K562 (cell line): ENCODE measurements around the gene EEFSEC. TPM values are rescaled to one million over a fixed set of nuclear protein-coding genes. Genes with fewer than 3 reads are reported as not detected.

Experiments
- ATAC-seq: fragments of 200-7000 bp; cut with Tn5 transposase; 3 replicates; pipeline ENCODE4 v1.9.1; 2020; ENCODE audit warnings: moderate library complexity
- BruUV-seq: library from RNA; stranded (reverse); fragments of 400-500 nt; replicated peaks from 2 replicates; lab custom pipeline; 2021; lab: Mats Ljungman, UMichigan
- CTCF ChIA-PET: fragments of 300-600 bp; formaldehyde crosslinking; extraction: SDS; loops from one replicate; lab custom pipeline; 2021; ENCODE audit warnings: low intra/inter-chr PET ratio; lab: Yijun Ruan, JAX
- POLR2A ChIA-PET: fragments of 300-600, 350-650 bp; sonication (Branson Sonifier 250); formaldehyde crosslinking; extraction: SDS; loops from one replicate; lab custom pipeline; 2021; ENCODE audit warnings: antibody characterized with exemption, inconsistent platforms; lab: Yijun Ruan, JAX
- DNase-seq, 4 experiments: peaks; one replicate each; pipeline versions ENCODE4 v3.0.0 to v3.0.0-alpha.2; 2011 to 2018; ENCODE audit warnings: low spot score in 3 of 4, mixed read lengths in 3 of 4; ENCODE audit errors: extremely low read depth in 1 of 4
- FAIRE-seq: peaks from 2 replicates; lab custom pipeline; 2011; peaks lifted over from hg19 to GRCh38; lab: Jason Lieb, UNC
- H2AFZ ChIP-seq: 2 replicates; pipeline ENCODE4 v1.6.0; 2011; ENCODE audit warnings: low read depth, low read length, control low read depth, inconsistent platforms
- H3K27ac ChIP-seq: fragments of 200-600 bp; 3 replicates; pipeline ENCODE4 v1.8.0; 2011; ENCODE audit warnings: low read depth, mild to moderate bottlenecking, control low read depth, inconsistent platforms, low read length, moderate library complexity, mixed read lengths; ENCODE audit errors: extremely low read depth
- H3K27me3 ChIP-seq, 2 experiments: fragments of 300-600 bp in 1 of 2; 2 replicates in 1 of 2; 3 replicates in 1 of 2; pipeline versions ENCODE4 v1.6.0 to v1.8.0; 2011; ENCODE audit warnings: inconsistent platforms in 2 of 2, low read length in 2 of 2, mild to moderate bottlenecking in 1 of 2, mixed read lengths in 1 of 2, moderate library complexity in 1 of 2; ENCODE audit not compliant: control insufficient read depth in 2 of 2, insufficient read depth in 2 of 2
- H3K36me3 ChIP-seq: fragments of 300-600 bp; 3 replicates; pipeline ENCODE4 v1.8.0; 2011; ENCODE audit warnings: mild to moderate bottlenecking, low read length, inconsistent platforms; ENCODE audit not compliant: control insufficient read depth, insufficient read depth
- H3K4me1 ChIP-seq, 2 experiments: fragments of 200-600 bp in 1 of 2; replicated peaks in 1 of 2; 2 replicates in 1 of 2; 3 replicates in 1 of 2; pipeline versions ENCODE4 v1.5.1 to v1.8.0; 2011; ENCODE audit warnings: inconsistent platforms in 2 of 2, low read length in 2 of 2, mild to moderate bottlenecking in 1 of 2, mixed read lengths in 1 of 2, moderate library complexity in 1 of 2; ENCODE audit not compliant: control insufficient read depth in 2 of 2, insufficient read depth in 2 of 2
- H3K4me2 ChIP-seq: 2 replicates; pipeline ENCODE4 v1.6.1; 2011; ENCODE audit warnings: low read length, control low read depth, inconsistent platforms, mixed read lengths; ENCODE audit not compliant: insufficient read depth
- H3K4me3 ChIP-seq: fragments of 200-600 bp; sonication (generic), shearing (Covaris generic); 2 replicates; pipeline ENCODE4 v1.5.1; 2016; ENCODE audit warnings: control low read depth, inconsistent platforms
- H3K79me2 ChIP-seq: fragments of 200-600 bp; 3 replicates; pipeline ENCODE4 v1.8.0; 2011; ENCODE audit warnings: low read length, inconsistent platforms; ENCODE audit not compliant: control insufficient read depth, insufficient read depth
- H3K9ac ChIP-seq, 2 experiments: 2 replicates each; pipeline versions ENCODE4 v1.6.0 to v1.6.1; 2011; ENCODE audit warnings: low read depth in 2 of 2, low read length in 2 of 2, control low read depth in 1 of 2, inconsistent platforms in 1 of 2, mild to moderate bottlenecking in 1 of 2, mixed read lengths in 1 of 2; ENCODE audit not compliant: insufficient read depth in 1 of 2
- H3K9me1 ChIP-seq: one replicate; pipeline ENCODE4 v1.6.0; 2011; ENCODE audit warnings: inconsistent platforms, mild to moderate bottlenecking, low read length, moderate library complexity; ENCODE audit not compliant: control insufficient read depth, insufficient read depth
- H3K9me3 ChIP-seq: replicated peaks from 2 replicates; pipeline ENCODE4 v1.5.1; 2011; ENCODE audit warnings: low read depth, low read length, inconsistent platforms; ENCODE audit not compliant: control insufficient read depth, insufficient read depth
- H4K20me1 ChIP-seq: replicated peaks from 2 replicates; pipeline ENCODE4 v1.6.1; 2011; ENCODE audit warnings: low read length, inconsistent platforms, mixed read lengths; ENCODE audit not compliant: control insufficient read depth, insufficient read depth
- ATF1 ChIP-seq, 2 experiments: fragments of 450-650 bp in 1 of 2; IDR thresholded peaks; 2 replicates each; pipeline ENCODE4 v1.6.1; 2016; ENCODE audit warnings: missing compliant biosample characterization in 1 of 2, missing genetic modification characterization in 1 of 2
- BRD4 ChIP-seq: fragments of 200-600 bp; sonication (generic); IDR thresholded peaks from 2 replicates; pipeline ENCODE4 v1.6.1; 2017; ENCODE audit warnings: inconsistent platforms
- CEBPG ChIP-seq, 3 experiments: fragments of 200-800 bp in 1 of 3; sonication (Bioruptor generic) in 1 of 3; sonication (generic) in 1 of 3; formaldehyde crosslinking in 1 of 3; IDR thresholded peaks in 2 of 3; conservative IDR thresholded peaks in 1 of 3; 2 replicates each; pipeline versions ENCODE4 v1.6.1 to v1.8.0; 2016 to 2022; ENCODE audit warnings: missing compliant biosample characterization in 2 of 3, missing genetic modification characterization in 2 of 3, mild to moderate bottlenecking in 1 of 3, missing genetic modification reagents in 1 of 3
- CREB5 ChIP-seq: fragments of 250-450 bp; sonication (Bioruptor Pico); IDR thresholded peaks from 2 replicates; pipeline ENCODE4 v1.5.0; 2020; ENCODE audit warnings: mild to moderate bottlenecking
- FOXP1 ChIP-seq: sonication (generic); formaldehyde crosslinking; IDR thresholded peaks from 2 replicates; pipeline ENCODE4 v1.8.0; 2022; ENCODE audit warnings: mild to moderate bottlenecking, missing genetic modification reagents
- FOXP4 ChIP-seq: sonication (generic); formaldehyde crosslinking; IDR thresholded peaks from 2 replicates; pipeline ENCODE4 v1.8.0; 2022; ENCODE audit warnings: mild to moderate bottlenecking, missing genetic modification reagents, borderline replicate concordance
- HDAC8 ChIP-seq: fragments of 450-650 bp; IDR thresholded peaks from 2 replicates; pipeline ENCODE4 v1.6.1; 2016; ENCODE audit warnings: mild to moderate bottlenecking, missing genetic modification characterization, moderate library complexity, missing compliant biosample characterization
- MCM2 ChIP-seq: fragments of 450-650 bp; IDR thresholded peaks from 2 replicates; pipeline ENCODE4 v1.6.1; 2017; ENCODE audit warnings: low read depth, mild to moderate bottlenecking
- MTA2 ChIP-seq: fragments of 450-650 bp; IDR thresholded peaks from 2 replicates; pipeline ENCODE4 v1.6.1; 2016; ENCODE audit warnings: low read depth
- NFXL1 ChIP-seq: fragments of 450-650 bp; formaldehyde crosslinking; IDR thresholded peaks from 2 replicates; pipeline ENCODE4 v1.4.0; 2021; ENCODE audit warnings: mild to moderate bottlenecking
- NFYB ChIP-seq: IDR thresholded peaks from 2 replicates; pipeline ENCODE4 v1.6.1; 2011; ENCODE audit warnings: mild to moderate bottlenecking, moderate library complexity; ENCODE audit not compliant: insufficient read length; ENCODE audit errors: extremely low read depth
- PHB2 ChIP-seq: fragments of 450-650 bp; IDR thresholded peaks from 2 replicates; pipeline ENCODE4 v1.6.1; 2017; ENCODE audit warnings: low read depth
- SPI1 ChIP-seq: IDR thresholded peaks from 2 replicates; pipeline ENCODE4 v1.6.1; 2011; ENCODE audit warnings: low read depth, low read length, control low read depth, borderline replicate concordance
- ZBTB43 ChIP-seq: sonication (generic); formaldehyde crosslinking; IDR thresholded peaks from 2 replicates; pipeline ENCODE4 v1.8.0; 2023; ENCODE audit warnings: mild to moderate bottlenecking, missing genetic modification reagents
- ZNF124 ChIP-seq: sonication (generic); formaldehyde crosslinking; IDR thresholded peaks from 2 replicates; pipeline ENCODE4 v1.8.1; 2022; ENCODE audit warnings: missing genetic modification reagents
- ZNF143 ChIP-seq: sonication (generic); formaldehyde crosslinking; IDR thresholded peaks from 2 replicates; pipeline ENCODE4 v1.9.0; 2022; ENCODE audit warnings: mild to moderate bottlenecking, missing genetic modification reagents
- ZNF24 ChIP-seq: fragments of 450-650 bp; IDR thresholded peaks from 2 replicates; pipeline ENCODE4 v1.6.1; 2016
- WGBS: fragments of 100-300 bp; shearing (Covaris generic); methylation state at CpG from one replicate; pipeline ENCODE4 v1.1.6; 2016; ENCODE audit warnings: low coverage, mixed read lengths; ENCODE audit not compliant: insufficient coverage; ENCODE audit errors: missing lambda C conversion rate; 5-methylcytosine and 5-hydroxymethylcytosine counted together
- in situ Hi-C: fragments of 300-500 bp; cut with MboI; formaldehyde crosslinking; loops from 4 replicates; pipeline ENCODE4 v1.15.0; 2018; ENCODE audit warnings: inconsistent platforms, mixed read lengths
- intact Hi-C: fragments of 100-400 bp; cut with micrococcal nuclease; formaldehyde crosslinking; loops from 2 replicates; pipeline ENCODE4 v1.14.2; 2022
- polyA plus RNA-seq, 8 experiments: library from polyadenylated mRNA; depleted of rRNA in 4 of 8; stranded (reverse) in 5 of 8; unstranded in 3 of 8; fragments of >200 nt; fragmentation: Nextera tagmentation in 2 of 8; fragmentation: Illumina TruSeq in 1 of 8; extraction: Ambion mirVana in 2 of 8; extraction: Trizol in 1 of 8; gene quantifications; 2 replicates each; pipeline versions ENCODE4 v1.2.1 to v1.2.3, GENCODE V29; 2011 to 2014; ENCODE audit warnings: inconsistent platforms in 1 of 8, missing spikeins in 1 of 8
- total RNA-seq, 7 experiments: library from RNA; depleted of rRNA in 6 of 7; stranded (reverse); fragments of >200 nt in 6 of 7; fragmentation: Illumina TruSeq in 2 of 7; extraction: Trizol in 2 of 7; gene quantifications; 2 replicates each; pipeline versions ENCODE4 v1.2.1 to v1.2.3, GENCODE V29; 2011 to 2021; ENCODE audit warnings: low replicate concordance in 1 of 7

EEFSEC gene
- total and polyA plus RNA-seq, 9 of the 15 experiments (the other 6 are each of a cell fraction or from before 2014, with no cell fraction given): 0.35 to 11.8 (median 7.7) TPM

DNA sequence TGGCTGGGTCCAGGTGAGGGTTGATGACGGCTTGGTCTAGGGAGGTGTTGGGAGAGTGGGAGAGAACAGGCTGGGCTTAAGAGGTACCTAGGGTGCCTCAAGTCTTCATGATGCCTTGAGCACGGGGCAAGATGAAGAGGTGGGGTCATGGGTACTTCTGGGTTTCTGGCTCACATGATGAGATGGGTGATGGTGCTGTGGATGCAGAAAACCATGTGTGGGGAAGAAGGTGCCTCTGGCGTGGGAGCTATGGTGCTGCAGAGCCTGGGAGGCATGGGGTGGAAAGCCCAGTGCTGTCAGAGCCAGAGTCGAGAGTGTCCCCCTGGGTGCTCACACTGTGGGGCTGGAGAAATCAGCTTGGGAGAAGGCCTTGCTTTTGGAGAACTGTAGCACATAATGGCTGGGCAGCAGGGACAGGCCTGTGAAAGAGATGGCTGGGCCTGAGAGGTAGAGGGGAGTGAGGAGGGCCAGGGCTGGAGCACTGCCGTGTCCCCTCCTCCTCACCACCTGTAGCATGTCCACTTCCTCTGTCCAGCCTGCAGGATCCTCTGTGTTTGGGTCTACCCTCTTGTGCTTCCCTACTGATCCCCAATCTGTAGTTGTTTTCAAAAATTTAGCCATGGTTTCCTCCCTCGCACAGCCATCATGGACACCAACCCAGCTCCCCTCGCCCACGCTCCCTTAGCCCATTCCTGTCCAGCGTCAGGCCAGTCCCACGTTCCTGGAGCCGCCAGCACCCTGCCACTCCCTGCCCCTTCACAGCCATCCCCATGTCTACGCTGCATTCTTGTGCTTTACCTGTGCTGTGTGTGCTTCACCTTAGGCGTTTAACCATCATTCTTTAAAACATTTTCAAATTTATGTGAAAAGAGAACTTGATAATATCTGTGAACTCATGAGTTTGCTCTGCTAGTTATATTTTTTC lies 132.0 kb downstream of the EEFSEC start:
- ChIA-PET CTCF (no interaction called here), POLR2A (no interaction called here)
- DNase-seq (no peak), ATAC-seq (no peak), FAIRE-seq (no peak)
- no peak for TF ChIP-seq ATF1 (CRISPR knock-in tag; IDR thresholded peaks at IDR 0.05)
- TF ChIP-seq ATF1 (tag; IDR thresholded peaks at IDR 0.05): no peak
- no peak for TF ChIP-seq SPI1
- no peak for TF ChIP-seq MCM2
- no peak for TF ChIP-seq ZNF24
- no peak for TF ChIP-seq CEBPG (CRISPR knock-in tag; IDR thresholded peaks at IDR 0.05)
- TF ChIP-seq CEBPG (tag; conservative IDR thresholded peaks at IDR 0.05 in 1 of 2, IDR thresholded peaks at IDR 0.05 in 1 of 2): no peak
- no peak for TF ChIP-seq NFXL1
- no peak for TF ChIP-seq PHB2
- no peak for TF ChIP-seq ZNF143 (CRISPR knock-in tag)
- TF ChIP-seq ZBTB43 (CRISPR knock-in tag): no peak
- no peak for TF ChIP-seq FOXP4 (CRISPR knock-in tag)
- no peak for TF ChIP-seq FOXP1 (CRISPR knock-in tag)
- TF ChIP-seq HDAC8 (tag): no peak
- TF ChIP-seq ZNF124 (CRISPR knock-in tag): no peak
- no peak for TF ChIP-seq NFYB
- TF ChIP-seq BRD4: no peak
- no peak for TF ChIP-seq MTA2
- TF ChIP-seq CREB5 (CRISPR knock-in tag): no peak
- Histone ChIP-seq H3K4me2 (no peak overlapping the region), H4K20me1 (no peaks in the 10 kb centered on the region), H3K9ac (peak overlapping the region in 1 of 2 experiments; percentile 35; a peak in 1 of 4 replicates), H3K9me3 (no peaks in the 10 kb centered on the region), H3K36me3 (peaks cover 3% of the 10 kb centered on the region; the same call in 1 of the 3 replicates), H3K79me2 (no peaks in the 10 kb centered on the region), H3K9me1 (no peaks in the 10 kb centered on the region), H2AFZ (no peak overlapping the region), H3K27ac (no peak overlapping the region), H3K4me3 (no peak overlapping the region), H3K4me1 (no peaks in the 10 kb centered on the region; a peak in 1 of 5 replicates), H3K27me3 (no peaks in the 10 kb centered on the region)
- in situ Hi-C loops (no loop called here), intact Hi-C loops (no loop called here)
- WGBS: 74% methylated on average over 13 of the region's 13 CpGs
- BruUV-seq: no TSS peak
